Measurements from ENCODE around the gene PPCDC.
A peak's percentile ranks its signal among the peaks of the same experiment; 100 is the strongest.
"Not testable (repeated sequence)": the region's sequence is repeated elsewhere in the genome, so short reads cannot be mapped to it uniquely, and the experiment has no call there.

PPCDC gene

DNA sequence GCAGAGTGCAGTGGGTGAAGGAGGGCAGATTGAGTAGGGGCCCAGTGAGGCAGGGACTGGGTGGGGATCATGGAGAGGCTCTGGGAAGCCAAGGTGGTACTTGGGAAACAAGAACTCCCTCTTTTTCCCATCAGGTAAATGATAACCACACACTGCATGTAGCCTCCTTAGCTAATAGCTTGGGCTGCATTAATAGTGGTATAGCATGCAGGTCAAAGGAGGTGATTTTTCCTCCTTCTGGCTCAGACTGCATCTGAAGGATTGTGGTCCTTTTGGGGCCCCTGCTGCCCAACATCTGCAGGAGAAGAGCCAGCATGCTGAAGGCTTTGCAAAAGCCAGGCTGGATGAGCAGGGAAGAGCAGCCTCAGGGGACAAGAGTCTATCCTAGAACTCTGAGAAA lies 45.4 kb downstream of the PPCDC start:
- no peak for DNase-seq (ENCODE audit: low spot score)

DNA sequence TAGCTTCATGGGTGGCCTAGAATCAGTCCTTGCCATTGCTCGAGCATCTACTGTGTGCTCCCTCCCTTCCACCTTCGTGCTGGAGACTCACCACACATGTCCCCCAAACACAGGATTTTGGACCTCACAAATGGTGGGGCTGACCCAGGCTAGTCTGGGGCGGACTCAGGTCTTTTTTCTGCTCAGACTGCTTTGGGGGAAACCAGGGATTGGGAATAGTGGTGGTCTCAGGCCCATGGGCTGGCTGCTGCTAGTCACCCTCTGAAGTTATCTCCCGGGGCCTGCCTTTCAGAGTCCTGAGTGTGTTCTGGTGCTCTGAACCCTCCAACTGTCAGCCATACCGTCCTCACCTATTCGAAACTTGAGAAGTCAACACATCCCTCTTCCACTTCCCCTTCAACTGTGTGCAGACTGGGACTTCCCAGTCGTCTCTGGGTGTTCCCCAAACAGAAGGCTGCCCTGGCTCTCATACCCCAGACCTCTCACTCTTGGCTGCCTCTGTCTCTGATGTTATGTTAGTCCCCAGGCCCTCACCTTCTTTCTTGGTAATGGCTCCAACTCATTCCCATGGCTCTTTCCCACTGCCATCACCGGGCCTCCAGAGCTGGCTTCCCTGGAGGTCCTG lies 46.0 kb downstream of the PPCDC start:
- peak; percentile 51 for DNase-seq (ENCODE audit: low spot score)

DNA sequence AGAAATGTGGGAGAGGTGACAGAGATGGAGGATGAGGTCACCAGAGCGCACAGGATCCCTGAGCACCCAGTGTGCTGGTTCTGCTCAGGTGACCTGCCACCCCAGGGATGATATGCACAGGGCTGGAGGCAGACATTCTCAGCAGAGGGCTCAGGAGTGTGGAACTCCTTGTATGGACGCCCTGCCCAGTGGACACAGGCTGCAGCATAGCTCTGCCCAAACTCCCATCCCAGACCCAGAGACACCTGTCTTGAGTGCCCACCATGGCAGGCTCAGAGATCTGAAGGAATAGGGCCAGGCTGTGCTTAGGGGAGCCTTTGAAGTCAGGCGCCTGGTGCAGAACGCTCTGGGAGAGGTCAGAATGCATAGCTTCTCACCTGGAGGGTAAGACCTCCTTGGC lies 47.3 kb downstream of the PPCDC start:
- no peak for DNase-seq (ENCODE audit: low spot score)

GRCh38 chr15:75073197-75073596 lies 49.8 kb downstream of the PPCDC start:
- peak; percentile 24 for DNase-seq (ENCODE audit: low spot score)

DNA sequence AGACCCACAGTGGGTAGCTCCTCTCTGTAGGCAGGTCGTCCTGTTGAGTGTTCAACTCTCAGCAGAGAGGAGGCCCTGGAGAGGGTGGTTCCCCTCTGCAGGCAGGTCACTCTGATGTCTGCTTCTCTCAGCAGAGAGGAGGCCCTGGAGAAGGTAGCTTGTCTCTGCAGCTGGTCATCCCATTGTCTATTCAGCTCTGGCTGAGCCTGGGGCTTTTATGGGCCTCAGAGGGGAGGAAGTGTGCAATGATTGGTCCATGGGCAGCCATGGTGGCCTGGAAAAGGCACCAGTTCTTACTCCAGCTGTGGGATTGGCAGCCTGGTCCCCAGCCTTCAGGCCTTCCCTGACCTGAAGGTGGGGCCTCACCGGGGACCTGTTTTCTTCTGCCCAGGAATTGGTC lies 52.9 kb downstream of the PPCDC start:
- no peak for DNase-seq (ENCODE audit: low spot score)

DNA sequence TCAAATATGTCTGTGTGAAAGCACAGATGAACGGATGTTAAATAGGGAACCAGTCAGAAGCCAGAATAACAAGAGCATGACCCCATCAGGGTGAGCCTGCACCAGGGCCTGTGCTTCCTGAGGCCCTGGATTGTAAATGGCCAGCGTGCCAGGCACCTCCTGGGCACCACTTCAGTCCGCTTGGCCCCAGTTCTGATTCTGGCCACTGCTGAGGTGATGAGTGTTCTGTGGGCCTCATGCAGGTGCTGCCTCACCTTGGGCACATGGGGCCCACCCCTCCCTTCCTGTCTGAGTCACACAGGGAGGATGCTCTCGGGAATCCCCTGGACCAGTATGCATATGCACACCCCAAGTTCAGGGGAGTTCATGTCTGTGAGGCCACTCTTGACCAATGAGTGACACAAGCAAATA lies 54.2 kb downstream of the PPCDC start:
- DNase-seq (ENCODE audit: low spot score), result not testable (repeated sequence)

DNA sequence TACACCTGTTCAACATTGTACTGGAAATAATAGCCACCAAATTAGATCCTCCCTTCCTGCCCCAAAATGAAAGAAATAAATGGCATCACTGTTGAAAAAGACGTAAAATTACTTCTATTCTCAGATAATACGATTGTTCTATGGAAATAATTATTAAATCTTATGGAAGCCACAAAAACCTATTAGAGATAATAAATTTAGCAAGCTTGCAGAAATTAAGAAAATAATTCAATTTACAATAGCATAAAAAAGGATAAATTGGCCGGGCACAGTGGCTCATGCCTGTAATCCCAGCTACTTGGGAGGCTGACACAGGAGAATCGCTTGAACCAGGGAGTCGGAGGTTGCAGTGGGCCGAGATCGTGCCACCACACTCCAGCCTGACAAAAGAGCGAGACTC lies 57.8 kb downstream of the PPCDC start:
- no peak for DNase-seq (ENCODE audit: low spot score)

- DNase-seq (ENCODE audit: low spot score), result no peak
Measured at GRCh38 chr15:75082689-75083088, 59.3 kb downstream of the PPCDC start.

GRCh38 chr15:75085708-75086107 lies 62.3 kb downstream of the PPCDC start:
- not testable (repeated sequence) for DNase-seq (ENCODE audit: low spot score)

DNA sequence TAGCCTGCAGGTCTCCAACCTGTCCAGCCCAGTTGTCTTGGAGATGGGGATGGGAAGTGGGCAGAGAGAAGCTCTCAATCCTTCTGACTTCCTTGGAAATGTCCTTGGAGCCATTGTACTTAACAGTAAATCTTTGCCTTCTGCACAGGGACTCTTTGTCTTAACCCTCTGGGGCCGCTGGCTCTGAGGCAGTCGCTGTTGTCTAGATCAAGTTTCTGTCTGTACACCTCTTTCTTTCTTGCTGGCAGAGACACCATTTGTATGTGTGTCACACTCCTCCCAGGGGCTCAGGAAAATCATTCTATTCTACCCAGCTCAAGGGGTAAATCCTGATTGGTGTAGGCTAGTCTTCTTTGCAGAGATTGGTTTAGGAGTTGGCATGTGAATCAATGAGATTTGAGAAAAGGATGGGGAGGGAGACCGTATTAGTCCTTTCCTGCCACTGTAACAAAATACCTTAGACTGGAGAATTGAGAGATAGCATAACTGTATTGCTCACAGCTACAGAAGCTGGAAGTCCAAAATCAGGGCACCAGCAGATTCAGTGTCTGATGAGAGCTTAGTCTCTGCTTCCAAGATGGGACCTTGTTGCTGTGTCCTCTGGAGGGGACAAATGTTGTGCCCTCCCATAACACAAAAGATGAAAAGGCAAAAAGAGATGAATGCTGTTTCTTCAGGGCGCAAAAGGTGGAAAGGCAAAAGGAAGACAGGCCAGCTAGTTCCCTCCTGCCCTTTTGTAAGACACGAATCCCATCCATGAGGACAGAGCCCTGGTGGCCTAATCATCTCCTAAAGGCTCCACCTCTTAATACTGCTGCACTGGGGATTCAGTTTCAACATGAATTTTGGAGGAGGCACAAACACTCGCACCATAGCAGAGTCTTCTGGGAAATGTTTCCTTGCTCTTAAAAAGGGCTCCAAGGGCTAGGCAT lies 66.3 kb downstream of the PPCDC start:
- no peak for DNase-seq (ENCODE audit: low spot score)

GRCh38 chr15:75090388-75090734 lies 67.0 kb downstream of the PPCDC start:
- no peak for DNase-seq (ENCODE audit: low spot score)

DNA sequence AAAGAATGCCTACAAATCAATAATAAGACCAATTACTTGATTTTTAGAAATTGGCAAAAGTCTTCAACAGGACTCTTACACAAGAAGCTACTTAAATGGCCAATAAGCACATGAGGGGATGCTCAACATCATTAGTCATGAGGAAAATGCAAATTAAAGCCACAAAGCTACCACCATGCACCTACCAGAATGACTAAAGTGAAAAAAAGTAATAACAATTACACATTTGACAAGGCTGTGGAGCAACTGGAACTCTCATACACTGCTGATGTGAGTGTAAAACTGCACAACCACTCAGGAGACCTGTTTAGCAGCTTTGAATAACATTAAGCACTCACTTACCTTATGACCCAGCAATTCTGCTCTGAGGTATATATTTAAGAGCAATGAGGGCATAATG lies 68.4 kb downstream of the PPCDC start:
- DNase-seq (ENCODE audit: low spot score), result no peak

- DNase-seq (ENCODE audit: low spot score), result not testable (repeated sequence)
Measured at GRCh38 chr15:75094961-75095478, 71.6 kb downstream of the PPCDC start.

DNA sequence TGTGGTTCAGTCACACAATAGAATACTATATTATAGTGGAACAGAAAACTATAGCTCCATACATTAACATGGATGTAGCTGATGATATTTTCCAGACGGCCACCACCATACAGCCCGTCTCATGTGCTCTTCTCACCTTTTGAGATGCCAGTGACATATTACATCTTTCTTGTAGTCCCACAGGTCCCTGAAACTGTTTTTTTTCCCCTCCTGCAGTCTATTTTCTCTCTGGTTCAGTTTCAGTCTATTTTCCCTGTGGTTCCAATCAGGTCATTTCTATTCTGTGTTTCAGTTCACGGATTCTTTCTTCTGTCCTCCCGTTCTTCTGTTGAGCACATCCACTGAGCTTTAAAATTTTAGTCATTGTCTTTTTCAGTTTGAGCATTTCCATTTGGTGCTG lies 72.2 kb downstream of the PPCDC start:
- DNase-seq (ENCODE audit: low spot score), result no peak

- no peak for DNase-seq (ENCODE audit: low spot score)
Measured at GRCh38 chr15:75097939-75098338, 74.5 kb downstream of the PPCDC start.

DNA sequence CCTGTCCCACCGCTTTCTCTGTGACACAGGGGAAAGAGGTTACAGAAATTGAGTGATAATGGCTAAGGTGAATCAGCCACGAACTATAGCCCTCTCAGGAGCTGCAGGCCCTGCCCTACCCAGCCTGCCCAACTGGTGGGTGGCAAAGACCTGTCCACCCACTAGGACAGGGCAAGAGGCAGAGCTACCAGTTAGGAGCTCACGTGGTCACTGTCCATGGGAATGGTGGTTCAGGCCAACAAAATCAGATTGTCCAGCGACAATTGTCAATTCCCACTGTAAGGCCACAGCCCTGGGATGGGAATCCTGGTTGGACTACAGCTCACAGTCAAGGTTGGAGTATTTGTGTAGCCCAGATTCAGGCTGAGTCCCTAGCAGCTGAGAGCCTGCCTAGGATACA lies 75.0 kb downstream of the PPCDC start:
- no peak for DNase-seq (ENCODE audit: low spot score)

Measured in globus pallidus (tissue), 1 donor.